AG04449 (cell line): ENCODE data around the gene ERGIC1.
A peak's percentile ranks its signal among the peaks of the same experiment; 100 is the strongest.

Source experiments
- CTCF ChIA-PET: fragments of 350-600 bp; formaldehyde crosslinking; extraction: SDS; loops from one replicate; lab custom pipeline; 2021; ENCODE audit warnings: antibody characterized with exemption; lab: Yijun Ruan, JAX
- POLR2A ChIA-PET: fragments of 400-600, 350-600 bp; formaldehyde crosslinking; extraction: SDS; loops from one replicate; lab custom pipeline; 2020; ENCODE audit warnings: antibody characterized with exemption, inconsistent platforms; lab: Yijun Ruan, JAX
- DNase-seq: peaks from one replicate; pipeline ENCODE4 v3.0.0-alpha.2; 2010; ENCODE audit warnings: low read depth, low spot score
- H3K4me3 ChIP-seq: 2 replicates; pipeline ENCODE4 v1.5.1; 2011; ENCODE audit warnings: low read depth, mild to moderate bottlenecking, control low read depth, low read length
- CTCF ChIP-seq: IDR thresholded peaks from one replicate; pipeline ENCODE4 v1.5.1; 2011; ENCODE audit warnings: mild to moderate bottlenecking, moderate library complexity, low read length, control low read depth, inconsistent platforms; ENCODE audit not compliant: insufficient read depth; ENCODE audit errors: missing control alignments

ERGIC1 gene

DNA sequence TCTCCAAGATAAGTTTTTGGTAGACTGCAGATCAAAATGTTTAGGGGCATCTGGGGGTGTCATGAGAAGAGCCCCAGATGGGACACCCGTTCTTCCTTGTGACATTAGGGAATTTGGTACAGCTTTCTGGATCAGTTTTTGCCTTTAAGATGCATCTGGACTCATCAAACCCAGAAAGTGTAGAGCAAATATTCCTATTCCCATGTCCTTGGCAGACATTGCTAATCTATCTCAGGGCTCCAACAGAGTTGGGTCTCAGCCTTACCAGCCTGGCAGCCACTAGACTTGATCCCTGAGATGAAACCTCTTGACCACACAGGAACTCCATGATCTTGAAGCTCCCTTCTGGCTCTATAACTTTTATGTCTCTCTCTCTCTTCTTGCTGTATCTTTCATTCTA is 35.6 kb downstream of the ERGIC1 start:
- no peak overlapping the region for H3K4me3 ChIP-seq
- no peak for DNase-seq
- ChIA-PET POLR2A (interaction anchor here (0.6 to 8.0 kb wide), 9 partner anchors 10 to 776 kb away, joined by 3 to 136 read pairs (median 3); partner anchors contain the start of gene DUSP1), CTCF (interaction anchor here (1.0 to 2.9 kb wide), 11 partner anchors 10 to 158 kb away, joined by 3 to 13 read pairs (median 4); partner anchors contain the start of gene DUSP1)
- no peak for TF ChIP-seq CTCF

DNA sequence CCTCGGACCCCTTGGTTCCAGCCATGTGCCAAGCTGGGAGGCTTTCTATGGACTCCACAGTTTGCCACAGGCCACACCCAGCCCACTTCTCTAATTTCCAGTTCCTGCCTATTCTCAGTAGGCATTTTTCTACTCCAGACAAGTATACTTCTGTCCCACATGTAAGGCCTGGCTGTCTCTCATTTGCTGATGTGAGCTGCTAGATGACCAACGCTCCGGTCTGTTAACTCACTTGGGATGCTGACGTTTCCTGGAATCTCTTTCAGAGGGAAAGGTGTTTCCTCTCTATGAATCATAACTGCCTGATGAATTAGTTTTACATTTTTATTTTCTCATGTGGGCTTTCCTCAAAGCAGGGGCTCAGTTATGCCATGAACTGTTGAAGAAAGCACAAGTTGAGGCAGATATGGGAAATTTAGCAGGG is 36.3 kb downstream of the ERGIC1 start:
- no peak for TF ChIP-seq CTCF
- DNase-seq = peak; percentile 86

DNA sequence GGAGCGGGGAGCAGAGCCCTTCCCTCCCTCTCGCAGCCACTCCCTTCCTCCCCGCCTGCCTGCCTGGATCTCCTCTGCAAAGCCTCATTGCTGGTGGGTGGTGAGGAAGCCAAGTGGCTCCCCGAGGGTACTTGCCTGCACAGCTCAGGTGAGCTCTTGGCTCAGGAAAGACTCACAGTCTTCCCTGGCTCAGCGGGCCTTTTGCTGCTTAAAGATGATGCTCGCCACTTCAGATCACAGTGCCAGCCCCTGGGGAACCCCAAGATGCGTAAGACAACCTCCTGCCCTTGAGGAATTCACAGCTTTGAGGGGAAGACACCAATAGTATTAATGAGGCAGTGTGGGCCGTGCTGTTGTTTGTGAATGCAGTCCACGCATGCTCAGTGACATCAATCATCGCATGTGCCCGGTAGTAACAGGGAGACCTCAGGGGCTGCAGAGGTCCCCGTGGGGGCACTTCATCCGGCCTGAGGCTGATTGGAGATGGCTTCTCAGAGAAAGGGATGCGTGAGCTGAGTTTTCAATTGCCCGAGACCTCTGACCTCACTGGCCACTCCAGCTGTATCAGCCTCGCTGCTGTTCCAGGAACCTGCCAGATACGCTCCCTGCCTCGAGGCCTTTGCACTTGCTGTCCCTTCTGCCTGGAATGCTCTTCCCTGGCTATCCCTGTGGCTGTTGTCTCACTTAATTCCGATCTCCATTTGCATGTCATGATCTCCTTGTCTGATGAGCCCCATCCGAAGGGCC is 36.8 kb downstream of the ERGIC1 start:
- no peak for TF ChIP-seq CTCF
- CTCF ChIA-PET = interaction anchor here (0.6 to 2.5 kb wide), 6 partner anchors 12 to 157 kb away, joined by 3 to 13 read pairs (median 4); partner anchors contain the start of gene DUSP1
- no peak for DNase-seq
- POLR2A ChIA-PET = interaction anchor here (0.8 to 8.0 kb wide), 3 partner anchors 9 to 103 kb away, joined by 3 to 136 read pairs (median 3); partner anchors contain the start of gene DUSP1
- H3K4me3 ChIP-seq = no peak overlapping the region

More for the DNA sequence above, 36.3 kb downstream of the ERGIC1 start:
- H3K4me3 ChIP-seq = no peak overlapping the region
- CTCF ChIA-PET = interaction anchor here (0.6 to 2.9 kb wide), 6 partner anchors 11 to 156 kb away, joined by 3 to 13 read pairs (median 8); partner anchors contain the start of gene DUSP1
- POLR2A ChIA-PET = interaction anchor here (0.8 to 8.0 kb wide), 5 partner anchors 10 to 137 kb away, joined by 3 to 136 read pairs (median 4); partner anchors contain the start of gene DUSP1

DNA sequence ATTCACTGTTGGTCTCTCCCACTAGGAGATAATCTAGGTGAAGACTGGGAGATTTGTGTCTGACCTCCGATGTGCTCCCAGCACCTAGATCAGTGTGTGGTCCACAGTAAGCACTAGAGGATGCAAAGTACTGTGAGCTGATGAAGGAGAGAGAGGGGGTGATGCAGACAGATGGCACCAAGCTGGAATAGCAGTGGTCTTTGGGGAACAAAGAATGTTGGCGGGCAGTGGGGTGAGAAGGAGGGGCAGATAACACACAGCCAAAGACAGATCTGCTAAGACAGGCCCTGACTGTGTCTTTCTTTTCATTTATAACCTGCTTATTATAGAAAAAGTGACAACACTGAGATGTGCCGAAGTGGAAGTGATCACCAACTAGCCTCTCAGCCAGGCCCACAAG is 37.5 kb downstream of the ERGIC1 start:
- POLR2A ChIA-PET = interaction anchor here (1.4 to 8.0 kb wide), 2 partner anchors 13 to 103 kb away, joined by 5 to 136 read pairs; partner anchors contain the start of gene DUSP1
- CTCF ChIA-PET = interaction anchor here (1.1 to 2.9 kb wide), 8 partner anchors 26 to 157 kb away, joined by 3 to 16 read pairs (median 8); partner anchors contain the start of gene DUSP1

DNA sequence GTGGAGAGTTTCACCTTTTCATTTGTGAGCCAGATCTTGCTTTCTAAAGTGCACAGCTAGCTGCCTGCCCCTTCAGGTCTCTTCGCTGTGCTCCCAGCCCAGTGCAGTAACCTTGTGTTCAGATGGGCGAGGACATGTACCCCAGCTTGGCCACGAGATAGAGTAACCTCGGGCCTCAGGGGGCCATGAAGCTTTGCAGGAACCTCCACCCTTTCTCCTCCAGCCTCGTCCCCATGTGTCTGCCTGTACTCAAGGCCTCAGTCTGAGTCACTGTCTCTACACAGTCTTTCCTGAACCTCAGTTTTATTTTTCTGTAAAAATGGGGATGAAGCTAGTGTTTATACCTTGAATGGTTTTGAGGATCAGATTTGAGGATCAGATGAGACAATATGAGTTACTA is 37.9 kb downstream of the ERGIC1 start:
- no peak for DNase-seq
- ChIA-PET CTCF (interaction anchor here (1.1 to 2.9 kb wide), 8 partner anchors 25 to 158 kb away, joined by 3 to 16 read pairs (median 10); partner anchors contain the start of gene DUSP1), POLR2A (interaction anchor here (0.9 to 8.0 kb wide), 3 partner anchors 13 to 104 kb away, joined by 3 to 136 read pairs (median 5); partner anchors contain the start of gene DUSP1)
- no peak for TF ChIP-seq CTCF
- H3K4me3 ChIP-seq = no peak overlapping the region

More for the DNA sequence above, 37.5 kb downstream of the ERGIC1 start:
- H3K4me3 ChIP-seq = no peak overlapping the region
- no peak for TF ChIP-seq CTCF
- DNase-seq = no peak
